Subcutaneous adipose tissue (tissue), 4 donors: ENCODE results near the gene TRAPPC3L. TPM values are rescaled to one million over a fixed set of nuclear protein-coding genes. Genes with fewer than 3 reads are reported as not detected.

Source experiments
- CTCF ChIP-seq: fragments of 450-650 bp; IDR thresholded peaks from one replicate; pipeline ENCODE4 v1.5.1; 2016; ENCODE audit warnings: low read depth, mild to moderate bottlenecking, control low read depth, antibody characterized with exemption, moderate library complexity
- total RNA-seq, 4 donors: library from RNA; depleted of rRNA; stranded (reverse); fragments of >200 nt; gene quantifications; one replicate each; pipeline ENCODE4 v1.1.0, GENCODE V29; 2016

TRAPPC3L gene
- total RNA-seq, 4 donors from 2014 or later, result 0.33 TPM; not detected in 3

- no peak for TF ChIP-seq CTCF
Measured at GRCh38 chr6:116577486-116577885, 32.0 kb upstream of the TRAPPC3L start.

GRCh38 chr6:116575227-116575626 is 29.7 kb upstream of the TRAPPC3L start:
- TF ChIP-seq CTCF, result no peak

GRCh38 chr6:116572162-116572561 is 26.7 kb upstream of the TRAPPC3L start:
- no peak for TF ChIP-seq CTCF

- TF ChIP-seq CTCF, result no peak
Measured at GRCh38 chr6:116571683-116572000, 26.2 kb upstream of the TRAPPC3L start.

- TF ChIP-seq CTCF, result no peak
Measured at GRCh38 chr6:116570856-116571682, 25.6 kb upstream of the TRAPPC3L start, which contains the start of gene RWDD1. TSS of gene RWDD1 (plus strand) at chr6:116571504. CDS start at chr6:116571583, 79 bp downstream.

- TF ChIP-seq CTCF, result no peak
Measured at GRCh38 chr6:116568821-116569755, 23.6 kb upstream of the TRAPPC3L start.

GRCh38 chr6:116568111-116568510 is 22.6 kb upstream of the TRAPPC3L start:
- no peak for TF ChIP-seq CTCF
